AG09309 (cell line): ENCODE results near the gene VAT1L.

Experiments
- DNase-seq: peaks from one replicate; pipeline ENCODE4 v3.0.0-alpha.2; 2010; ENCODE audit warnings: low read depth
- H3K4me3 ChIP-seq: 2 replicates; pipeline ENCODE4 v1.5.1; 2011; ENCODE audit warnings: mild to moderate bottlenecking, low read depth, low read length, moderate library complexity; ENCODE audit not compliant: control insufficient read depth
- TF ChIP-seq, protein P1 (sequence below): IDR thresholded peaks from 2 replicates; pipeline ENCODE4 v1.5.1; 2011; ENCODE audit warnings: mild to moderate bottlenecking, low read depth, low read length, inconsistent platforms; ENCODE audit not compliant: insufficient read depth, control insufficient read depth; ENCODE audit errors: missing control alignments

The VAT1L gene

DNA sequence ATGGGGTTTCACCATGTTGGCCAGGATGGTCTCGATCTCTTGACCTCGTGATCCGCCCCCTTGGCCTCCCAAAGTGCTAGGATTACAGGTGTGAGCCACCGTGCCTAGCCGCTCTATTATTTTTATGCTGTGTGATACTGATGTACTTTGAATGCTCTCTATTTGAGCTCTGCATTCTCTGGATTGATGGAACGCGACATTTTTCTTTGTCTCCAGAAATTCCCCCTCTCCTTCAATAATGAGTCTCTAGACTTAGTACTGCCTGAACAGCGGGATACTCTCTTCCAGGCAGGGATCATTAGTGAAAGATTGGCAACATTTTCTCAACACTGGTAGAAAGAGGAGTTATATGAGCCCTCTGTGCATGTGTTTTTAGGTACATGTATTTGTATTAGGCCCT is 140.6 kb downstream of the VAT1L start:
- DNase-seq: no peak
- TF ChIP-seq, protein P1, sequence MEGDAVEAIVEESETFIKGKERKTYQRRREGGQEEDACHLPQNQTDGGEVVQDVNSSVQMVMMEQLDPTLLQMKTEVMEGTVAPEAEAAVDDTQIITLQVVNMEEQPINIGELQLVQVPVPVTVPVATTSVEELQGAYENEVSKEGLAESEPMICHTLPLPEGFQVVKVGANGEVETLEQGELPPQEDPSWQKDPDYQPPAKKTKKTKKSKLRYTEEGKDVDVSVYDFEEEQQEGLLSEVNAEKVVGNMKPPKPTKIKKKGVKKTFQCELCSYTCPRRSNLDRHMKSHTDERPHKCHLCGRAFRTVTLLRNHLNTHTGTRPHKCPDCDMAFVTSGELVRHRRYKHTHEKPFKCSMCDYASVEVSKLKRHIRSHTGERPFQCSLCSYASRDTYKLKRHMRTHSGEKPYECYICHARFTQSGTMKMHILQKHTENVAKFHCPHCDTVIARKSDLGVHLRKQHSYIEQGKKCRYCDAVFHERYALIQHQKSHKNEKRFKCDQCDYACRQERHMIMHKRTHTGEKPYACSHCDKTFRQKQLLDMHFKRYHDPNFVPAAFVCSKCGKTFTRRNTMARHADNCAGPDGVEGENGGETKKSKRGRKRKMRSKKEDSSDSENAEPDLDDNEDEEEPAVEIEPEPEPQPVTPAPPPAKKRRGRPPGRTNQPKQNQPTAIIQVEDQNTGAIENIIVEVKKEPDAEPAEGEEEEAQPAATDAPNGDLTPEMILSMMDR: no peak
- H3K4me3 ChIP-seq: no peak overlapping the region

- DNase-seq: no peak
- TF ChIP-seq, protein P1: no peak
- H3K4me3 ChIP-seq: no peak overlapping the region
Observed at GRCh38 chr16:77931058-77931457, 142.7 kb downstream of the VAT1L start.

- DNase-seq: no peak
- TF ChIP-seq, protein P1: no peak
- no peak overlapping the region for H3K4me3 ChIP-seq
Observed at GRCh38 chr16:77937473-77938149, 149.2 kb downstream of the VAT1L start.

GRCh38 chr16:77938913-77939312 is 150.5 kb downstream of the VAT1L start:
- TF ChIP-seq, protein P1: no peak
- H3K4me3 ChIP-seq: no peak overlapping the region
- DNase-seq: no peak

DNA sequence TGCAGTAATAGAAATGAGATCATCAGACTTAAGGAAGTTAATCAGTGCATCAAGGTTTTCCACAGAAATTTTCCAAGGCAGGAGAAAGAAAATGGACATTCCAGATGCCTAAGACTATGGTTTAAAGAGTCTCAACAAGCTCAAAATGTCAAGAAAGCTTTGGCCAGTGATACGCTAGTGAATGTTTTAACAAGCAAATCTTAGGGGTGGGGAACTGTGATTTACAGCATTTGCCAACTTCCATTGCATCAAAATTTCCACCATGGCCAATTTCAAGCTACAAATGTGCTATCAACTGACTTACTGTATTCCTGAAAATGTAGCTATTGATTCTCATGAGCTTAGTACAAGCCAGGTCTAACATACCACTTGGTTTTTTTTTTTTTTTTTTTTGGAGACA is 151.6 kb downstream of the VAT1L start:
- DNase-seq: no peak
- TF ChIP-seq, protein P1: no peak
- H3K4me3 ChIP-seq: no peak overlapping the region

DNA sequence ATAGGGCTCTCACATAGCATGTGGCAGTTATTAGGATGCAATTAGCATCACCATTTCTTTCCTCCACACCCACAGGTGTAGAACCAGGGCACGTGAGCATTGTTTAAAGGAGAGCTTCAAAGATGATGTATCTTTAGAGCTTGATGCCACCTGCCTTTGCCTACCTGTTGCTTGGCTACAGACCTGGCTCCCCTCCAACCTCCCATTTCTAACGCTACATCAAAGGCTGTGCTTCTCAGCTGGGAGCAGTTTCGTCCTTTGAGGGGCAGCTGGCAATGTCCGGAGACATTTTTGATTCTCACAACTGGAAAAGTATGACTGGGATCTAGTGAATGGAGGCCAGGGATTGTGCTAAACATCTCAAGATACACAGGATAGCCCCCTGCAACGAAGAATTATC is 155.4 kb downstream of the VAT1L start:
- H3K4me3 ChIP-seq: no peak overlapping the region
- TF ChIP-seq, protein P1: no peak
- DNase-seq: no peak
